Measurements from ENCODE around the gene REPS2.

- TF ChIP-seq CTCF (IDR thresholded peaks at IDR 0.05) (no peak), POLR2A (IDR thresholded peaks at IDR 0.05) (no peak)
These were observed 89.9 kb downstream of the REPS2 start for GRCh38 chrX:17036171-17036961.
